IMR-90 (cell line): ENCODE measurements around the gene GATAD2A. TPM values are rescaled to one million over a fixed set of nuclear protein-coding genes. Genes with fewer than 3 reads are reported as not detected.

ENCODE experiments used
- ATAC-seq: fragments of 200-7000 bp; cut with Tn5 transposase; 2 replicates; pipeline ENCODE4 v1.9.1; 2020; ENCODE audit warnings: low read depth, mild to moderate bottlenecking, moderate library complexity
- BruUV-seq: library from RNA; stranded (reverse); fragments of 400-500 nt; replicated peaks from 2 replicates; lab custom pipeline; 2021; lab: Mats Ljungman, UMichigan
- CTCF ChIA-PET: fragments of 300-600 bp; formaldehyde crosslinking; extraction: SDS; loops from one replicate; lab custom pipeline; 2021; ENCODE audit warnings: antibody characterized with exemption; lab: Yijun Ruan, JAX
- POLR2A ChIA-PET: fragments of 300-600 bp; sonication (Branson Sonifier 250); formaldehyde crosslinking; loops from one replicate; lab custom pipeline; 2022; ENCODE audit warnings: antibody characterized with exemption; ENCODE audit not compliant: unreplicated experiment; lab: Charles Lee
- DNase-seq: peaks from one replicate; pipeline ENCODE4 v3.0.0; 2013
- H2AFZ ChIP-seq: replicated peaks from 2 replicates; pipeline ENCODE3; 2013; ENCODE audit warnings: low read length, mild to moderate bottlenecking; ENCODE audit not compliant: poor library complexity
- H2AK5ac ChIP-seq: 2 replicates; pipeline ENCODE4 v1.6.1; 2013; ENCODE audit warnings: low read depth, low read length, inconsistent platforms
- H2AK9ac ChIP-seq: replicated peaks from 2 replicates; pipeline ENCODE3; 2013; ENCODE audit warnings: mild to moderate bottlenecking, low read depth, low read length, moderate library complexity; ENCODE audit not compliant: poor library complexity
- H2BK120ac ChIP-seq: 2 replicates; pipeline ENCODE4 v1.6.1; 2013; ENCODE audit warnings: low read depth, low read length, inconsistent platforms
- H2BK15ac ChIP-seq: 3 replicates; pipeline ENCODE4 v1.6.1; 2013; ENCODE audit warnings: low read depth, low read length, inconsistent platforms
- H2BK20ac ChIP-seq: 2 replicates; pipeline ENCODE4 v1.6.1; 2013; ENCODE audit warnings: low read depth, mild to moderate bottlenecking, inconsistent platforms, low read length, moderate library complexity
- H2BK5ac ChIP-seq: 2 replicates; pipeline ENCODE4 v1.6.1; 2013; ENCODE audit warnings: mild to moderate bottlenecking, low read depth, low read length, inconsistent platforms; ENCODE audit not compliant: poor library complexity, severe bottlenecking
- H3K14ac ChIP-seq: replicated peaks from 2 replicates; pipeline ENCODE4 v1.6.1; 2013; ENCODE audit warnings: low read depth, low read length, inconsistent platforms
- H3K18ac ChIP-seq: 2 replicates; pipeline ENCODE4 v1.6.1; 2013; ENCODE audit warnings: low read depth, low read length, control low read depth
- H3K23ac ChIP-seq: 2 replicates; pipeline ENCODE4 v1.6.1; 2013; ENCODE audit warnings: low read depth, low read length, inconsistent platforms
- H3K27ac ChIP-seq: 2 replicates; pipeline ENCODE4 v1.5.1; 2013; ENCODE audit warnings: mild to moderate bottlenecking, control low read depth, low read length; ENCODE audit not compliant: insufficient read depth
- H3K27me3 ChIP-seq: 2 replicates; pipeline ENCODE4 v1.6.1; 2013; ENCODE audit warnings: low read length; ENCODE audit not compliant: control insufficient read depth, insufficient read depth
- H3K36me3 ChIP-seq: 2 replicates; pipeline ENCODE4 v1.6.1; 2013; ENCODE audit warnings: low read length, mixed read lengths; ENCODE audit not compliant: control insufficient read depth, insufficient read depth
- H3K4ac ChIP-seq: 2 replicates; pipeline ENCODE4 v1.6.1; 2013; ENCODE audit warnings: low read depth, low read length, inconsistent platforms
- H3K4me1 ChIP-seq: 2 replicates; pipeline ENCODE4 v1.6.1; 2013; ENCODE audit warnings: low read length, mixed read lengths; ENCODE audit not compliant: control insufficient read depth, insufficient read depth
- H3K4me2 ChIP-seq: 2 replicates; pipeline ENCODE4 v1.6.1; 2013; ENCODE audit warnings: low read depth, mild to moderate bottlenecking, control low read depth, low read length, moderate library complexity
- H3K4me3 ChIP-seq: 2 replicates; pipeline ENCODE4 v1.5.1; 2013; ENCODE audit warnings: low read depth, mild to moderate bottlenecking, control low read depth, low read length, moderate library complexity; ENCODE audit not compliant: insufficient read depth
- H3K56ac ChIP-seq: 2 replicates; pipeline ENCODE4 v1.6.1; 2013; ENCODE audit warnings: low read length, inconsistent platforms; ENCODE audit not compliant: insufficient read depth; ENCODE audit errors: extremely low read depth
- H3K79me1 ChIP-seq, 2 experiments: 2 replicates each; pipeline ENCODE4 v1.6.1; 2013; ENCODE audit warnings: low read length in 2 of 2, inconsistent platforms in 1 of 2, low read depth in 1 of 2
- H3K9ac ChIP-seq: 2 replicates; pipeline ENCODE4 v1.6.1; 2013; ENCODE audit warnings: low read depth, low read length, control low read depth
- H3K9me1 ChIP-seq: 2 replicates; pipeline ENCODE4 v1.6.1; 2013; ENCODE audit warnings: low read length, inconsistent platforms; ENCODE audit not compliant: insufficient read depth
- H3K9me3 ChIP-seq: 2 replicates; pipeline ENCODE4 v1.6.1; 2013; ENCODE audit warnings: low read length; ENCODE audit not compliant: control insufficient read depth, insufficient read depth
- H4K20me1 ChIP-seq: 2 replicates; pipeline ENCODE4 v1.6.1; 2013; ENCODE audit warnings: low read length, inconsistent platforms; ENCODE audit not compliant: insufficient read depth
- H4K5ac ChIP-seq: 2 replicates; pipeline ENCODE4 v1.6.1; 2013; ENCODE audit warnings: mild to moderate bottlenecking, low read depth, low read length, control low read depth
- H4K8ac ChIP-seq, 2 experiments: 2 replicates each; pipeline ENCODE4 v1.6.1; 2013; ENCODE audit warnings: low read depth in 2 of 2, low read length in 2 of 2, control low read depth in 1 of 2, inconsistent platforms in 1 of 2
- H4K91ac ChIP-seq: 2 replicates; pipeline ENCODE4 v1.6.1; 2013; ENCODE audit warnings: low read depth, low read length, inconsistent platforms; ENCODE audit not compliant: insufficient read depth
- MXI1 ChIP-seq: IDR thresholded peaks from 2 replicates; pipeline ENCODE4 v1.6.1; 2012; ENCODE audit warnings: low read depth, mild to moderate bottlenecking, low read length, moderate library complexity, borderline replicate concordance
- WGBS, 2 experiments: methylation state at CpG; one replicate each; pipeline versions ENCODE4 v1.1.5 to v1.1.7; 2013; ENCODE audit warnings: missing lambda C conversion rate in 2 of 2; ENCODE audit not compliant: insufficient read length in 1 of 2; ENCODE audit errors: extremely low coverage in 2 of 2; 5-methylcytosine and 5-hydroxymethylcytosine counted together
- dilution Hi-C: fragments of 300-500 bp; cut with HindIII; formaldehyde crosslinking; loops from one replicate; pipeline ENCODE4 v1.14.3; 2018; ENCODE audit warnings: low sequenced_read_pairs; ENCODE audit not compliant: unreplicated experiment
- in situ Hi-C: fragments of 300-500 bp; cut with MboI; formaldehyde crosslinking; loops from 3 replicates; pipeline ENCODE4 v1.14.3; 2019; ENCODE audit warnings: low sequenced_read_pairs, inconsistent platforms, mixed read lengths
- intact Hi-C: fragments of 100-400 bp; cut with micrococcal nuclease; formaldehyde crosslinking; loops from 2 replicates; pipeline ENCODE4 v1.10.0; 2022
- polyA plus RNA-seq, 3 experiments: library from polyadenylated mRNA; depleted of rRNA; stranded (reverse); fragments of >200 nt; gene quantifications; 2 replicates each; pipeline ENCODE4 v1.2.3, GENCODE V29; 2012; ENCODE audit warnings: low replicate concordance in 1 of 3
- total RNA-seq: library from RNA; depleted of rRNA; stranded (reverse); fragments of >200 nt; gene quantifications from 2 replicates; pipeline ENCODE4 v1.2.3, GENCODE V29; 2012

GATAD2A gene
- total and polyA plus RNA-seq, 2 of the 4 experiments (the other 2 are of a cell fraction): 23.5 to 33.2 TPM

DNA sequence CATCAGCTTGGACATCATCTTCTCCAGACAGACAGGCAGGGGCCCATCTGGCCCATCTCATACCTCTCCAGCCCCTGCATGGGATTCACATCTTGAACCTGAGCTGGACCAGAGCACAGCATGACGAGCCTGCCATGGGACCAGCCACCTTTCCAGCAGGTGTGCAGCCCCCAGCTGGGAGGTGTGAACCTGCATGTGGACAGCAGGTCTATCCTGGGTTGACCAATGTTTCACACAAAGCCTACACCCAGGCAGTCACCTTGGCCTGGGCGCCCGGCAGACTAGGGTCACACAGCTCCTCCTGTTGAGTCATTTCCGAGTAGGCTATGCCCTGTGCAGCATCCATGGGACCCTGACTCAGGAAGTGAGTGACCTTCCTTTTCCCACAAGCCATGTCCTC is 43.4 kb upstream of the GATAD2A start:
- H2BK5ac ChIP-seq: no peak overlapping the region
- H2BK15ac ChIP-seq: no peak overlapping the region
- dilution Hi-C loops (no loop called here), in situ Hi-C loops (no loop called here), intact Hi-C loops (no loop called here)
- no peak overlapping the region for H4K8ac ChIP-seq
- ChIA-PET CTCF (interaction anchor here (1.4 kb wide), 1 partner anchor 128 kb away, joined by 3 read pairs; no protein-coding TSS in a partner anchor), POLR2A (no interaction called here)
- no peak overlapping the region for H2AK5ac ChIP-seq
- H3K4me3 ChIP-seq: no peak overlapping the region
- no peaks in the 10 kb centered on the region for H3K9me1 ChIP-seq
- no peak overlapping the region for H3K18ac ChIP-seq
- H2BK20ac ChIP-seq: no peak overlapping the region
- no peak overlapping the region for H3K27ac ChIP-seq
- H3K79me1 ChIP-seq: no peaks in the 10 kb centered on the region; a peak in 1 of 4 replicates
- no peaks in the 10 kb centered on the region for H4K20me1 ChIP-seq
- 80% methylated on average over 1 of the region's 4 CpGs; no CpG with 5 or more reads in 1 of the 2 experiments for WGBS, 2 experiments
- no peak overlapping the region for H3K9ac ChIP-seq
- no peak overlapping the region; the same call in 1 of the 2 replicates for H4K91ac ChIP-seq
- no peak overlapping the region for H3K4ac ChIP-seq
- peak overlapping the region; percentile 11 for H2AFZ ChIP-seq
- BruUV-seq: no TSS peak
- no peak overlapping the region for H2BK120ac ChIP-seq
- no peak overlapping the region for H4K5ac ChIP-seq
- no peaks in the 10 kb centered on the region for H3K9me3 ChIP-seq
- H3K36me3 ChIP-seq: peaks cover 6% of the 10 kb centered on the region; the same call in 1 of the 2 replicates
- ATAC-seq (no peak), DNase-seq (no peak)
- H3K14ac ChIP-seq: no peak overlapping the region
- H3K4me2 ChIP-seq: no peak overlapping the region
- no peak overlapping the region for H3K56ac ChIP-seq
- TF ChIP-seq MXI1: no peak
- H2AK9ac ChIP-seq: peak overlapping the region; percentile 55
- peaks cover 2% of the 10 kb centered on the region; the same call in 1 of the 2 replicates for H3K4me1 ChIP-seq
- no peaks in the 10 kb centered on the region for H3K27me3 ChIP-seq
- no peak overlapping the region for H3K23ac ChIP-seq
